Karpas-422 (cell line): Measurements from ENCODE around the gene FUT9. TPM values are rescaled to one million over a fixed set of nuclear protein-coding genes. Genes with fewer than 3 reads are reported as not detected.

Experiments used
- DNase-seq: peaks from one replicate; pipeline ENCODE4 v3.0.0-alpha.2; 2015
- H2AFZ ChIP-seq: fragments of 200-600 bp; sonication (generic); 2 replicates; pipeline ENCODE4 v1.6.1; 2014; ENCODE audit warnings: antibody characterized with exemption, low read length, mixed read lengths
- H3K27ac ChIP-seq: fragments of 200-600 bp; sonication (generic); 2 replicates; pipeline ENCODE4 v1.5.1; 2014; ENCODE audit warnings: mild to moderate bottlenecking, low read length, moderate library complexity
- H3K27me3 ChIP-seq: fragments of 200-600 bp; sonication (generic); 2 replicates; pipeline ENCODE4 v1.6.1; 2014; ENCODE audit warnings: low read length, mixed read lengths
- H3K36me3 ChIP-seq: fragments of 200-600 bp; sonication (generic); 2 replicates; pipeline ENCODE4 v1.6.1; 2014; ENCODE audit warnings: low read length, mixed read lengths; ENCODE audit not compliant: insufficient read depth
- H3K4me1 ChIP-seq: fragments of 200-600 bp; sonication (generic); 2 replicates; pipeline ENCODE4 v1.6.1; 2014; ENCODE audit warnings: mild to moderate bottlenecking, low read length, mixed read lengths
- H3K4me2 ChIP-seq: fragments of 200-600 bp; sonication (generic); 2 replicates; pipeline ENCODE4 v1.6.1; 2014; ENCODE audit warnings: low read length, low read depth, mild to moderate bottlenecking; ENCODE audit not compliant: poor library complexity, severe bottlenecking
- H3K4me3 ChIP-seq: fragments of 200-600 bp; sonication (generic); 2 replicates; pipeline ENCODE4 v1.5.1; 2014; ENCODE audit warnings: mild to moderate bottlenecking, antibody characterized with exemption, low read length, mixed read lengths
- H3K79me2 ChIP-seq: fragments of 200-600 bp; sonication (generic); 2 replicates; pipeline ENCODE4 v1.6.1; 2014; ENCODE audit warnings: mild to moderate bottlenecking, low read length, mixed read lengths
- H3K9ac ChIP-seq: fragments of 200-600 bp; sonication (generic); 2 replicates; pipeline ENCODE4 v1.6.0; 2014; ENCODE audit warnings: low read length
- H3K9me2 ChIP-seq: fragments of 200-600 bp; sonication (generic), shearing (Covaris generic); replicated peaks from 2 replicates; pipeline ENCODE4 v1.6.0; 2014; ENCODE audit warnings: mild to moderate bottlenecking, low read length, moderate library complexity; ENCODE audit not compliant: insufficient read depth
- H3K9me3 ChIP-seq: fragments of 300-700, 200-600 bp; sonication (generic); 2 replicates; pipeline ENCODE4 v1.6.1; 2014; ENCODE audit warnings: low read length, mixed read lengths
- H4K20me1 ChIP-seq: fragments of 200-600 bp; sonication (generic); 2 replicates; pipeline ENCODE4 v1.6.1; 2014; ENCODE audit warnings: mild to moderate bottlenecking, antibody characterized with exemption, low read length, low read depth; ENCODE audit not compliant: insufficient read depth
- total RNA-seq: library from RNA; depleted of rRNA; stranded (reverse); fragments of >200 nt; shearing (Covaris generic); gene quantifications from 2 replicates; pipeline ENCODE4 v1.2.3, GENCODE V29; 2014; ENCODE audit warnings: low replicate concordance

The FUT9 gene
- total RNA-seq, 1 experiment from 2014 or later, result not detected

- Histone ChIP-seq H2AFZ (no peak overlapping the region), H3K36me3 (no peaks in the 10 kb centered on the region), H3K4me1 (no peaks in the 10 kb centered on the region), H3K79me2 (no peaks in the 10 kb centered on the region), H3K4me3 (no peak overlapping the region), H3K9ac (no peak overlapping the region), H4K20me1 (no peaks in the 10 kb centered on the region), H3K9me2 (no peaks in the 10 kb centered on the region), H3K4me2 (no peak overlapping the region), H3K27me3 (no peaks in the 10 kb centered on the region), H3K27ac (no peak overlapping the region), H3K9me3 (no peaks in the 10 kb centered on the region)
- no peak for DNase-seq
Measured at GRCh38 chr6:96002576-96002910, 13.2 kb upstream of the FUT9 start.

GRCh38 chr6:96002912-96003311 is 12.9 kb upstream of the FUT9 start:
- Histone ChIP-seq H3K4me1 (no peaks in the 10 kb centered on the region), H3K4me3 (no peak overlapping the region), H2AFZ (no peak overlapping the region), H3K9me3 (no peaks in the 10 kb centered on the region), H3K79me2 (no peaks in the 10 kb centered on the region), H4K20me1 (no peaks in the 10 kb centered on the region), H3K9ac (no peak overlapping the region), H3K4me2 (no peak overlapping the region), H3K36me3 (no peaks in the 10 kb centered on the region), H3K9me2 (no peaks in the 10 kb centered on the region), H3K27me3 (no peaks in the 10 kb centered on the region), H3K27ac (no peak overlapping the region)
- no peak for DNase-seq

- no peaks in the 10 kb centered on the region for H3K9me2 ChIP-seq
- H2AFZ ChIP-seq, result no peak overlapping the region
- H3K27ac ChIP-seq, result no peak overlapping the region
- no peak overlapping the region for H3K4me3 ChIP-seq
- no peak for DNase-seq
- no peaks in the 10 kb centered on the region for H3K36me3 ChIP-seq
- H4K20me1 ChIP-seq, result no peaks in the 10 kb centered on the region
- H3K9me3 ChIP-seq, result no peaks in the 10 kb centered on the region
- H3K27me3 ChIP-seq, result no peaks in the 10 kb centered on the region
- no peak overlapping the region for H3K9ac ChIP-seq
- no peak overlapping the region for H3K4me2 ChIP-seq
- H3K4me1 ChIP-seq, result no peaks in the 10 kb centered on the region
- H3K79me2 ChIP-seq, result no peaks in the 10 kb centered on the region
Measured at GRCh38 chr6:96007663-96008062, 8.1 kb upstream of the FUT9 start.

- no peaks in the 10 kb centered on the region for H3K36me3 ChIP-seq
Measured at GRCh38 chr6:96013531-96013930, 2.2 kb upstream of the FUT9 start.

GRCh38 chr6:96014846-96015517 is 792 bp upstream of the FUT9 start:
- no peak for DNase-seq
- Histone ChIP-seq H4K20me1 (no peaks in the 10 kb centered on the region), H3K4me1 (no peaks in the 10 kb centered on the region), H3K9me3 (no peaks in the 10 kb centered on the region), H3K27ac (no peak overlapping the region), H3K9ac (no peak overlapping the region), H3K4me2 (no peak overlapping the region), H2AFZ (no peak overlapping the region), H3K4me3 (no peak overlapping the region), H3K79me2 (no peaks in the 10 kb centered on the region), H3K27me3 (no peaks in the 10 kb centered on the region), H3K36me3 (no peaks in the 10 kb centered on the region), H3K9me2 (no peaks in the 10 kb centered on the region)

More at GRCh38 chr6:96013531-96013930, 2.2 kb upstream of the FUT9 start:
- Histone ChIP-seq H3K9me2 (no peaks in the 10 kb centered on the region), H3K4me2 (no peak overlapping the region), H3K4me1 (no peaks in the 10 kb centered on the region), H2AFZ (no peak overlapping the region), H3K9me3 (no peaks in the 10 kb centered on the region), H3K4me3 (no peak overlapping the region), H3K27me3 (no peaks in the 10 kb centered on the region), H3K27ac (no peak overlapping the region), H4K20me1 (no peaks in the 10 kb centered on the region), H3K79me2 (no peaks in the 10 kb centered on the region), H3K9ac (no peak overlapping the region)
- no peak for DNase-seq

- H3K9ac ChIP-seq, result no peak overlapping the region
- no peaks in the 10 kb centered on the region for H3K79me2 ChIP-seq
- no peaks in the 10 kb centered on the region for H3K9me2 ChIP-seq
- H3K27ac ChIP-seq, result no peak overlapping the region
- H3K9me3 ChIP-seq, result no peaks in the 10 kb centered on the region
- no peaks in the 10 kb centered on the region for H3K27me3 ChIP-seq
- no peak overlapping the region for H2AFZ ChIP-seq
- H3K4me2 ChIP-seq, result no peak overlapping the region
- H3K4me1 ChIP-seq, result no peaks in the 10 kb centered on the region
- no peak overlapping the region for H3K4me3 ChIP-seq
- H4K20me1 ChIP-seq, result no peaks in the 10 kb centered on the region
- no peak for DNase-seq
- no peaks in the 10 kb centered on the region for H3K36me3 ChIP-seq
Measured at GRCh38 chr6:96016334-96017069, 728 bp downstream of the FUT9 start.

- no peak overlapping the region for H3K27ac ChIP-seq
- no peak overlapping the region for H3K9ac ChIP-seq
- H3K27me3 ChIP-seq, result no peaks in the 10 kb centered on the region
- no peaks in the 10 kb centered on the region for H3K9me3 ChIP-seq
- no peaks in the 10 kb centered on the region for H3K36me3 ChIP-seq
- H4K20me1 ChIP-seq, result no peaks in the 10 kb centered on the region
- no peak overlapping the region for H2AFZ ChIP-seq
- H3K4me1 ChIP-seq, result no peaks in the 10 kb centered on the region
- H3K4me3 ChIP-seq, result no peak overlapping the region
- no peak for DNase-seq
- no peaks in the 10 kb centered on the region for H3K79me2 ChIP-seq
- H3K4me2 ChIP-seq, result no peak overlapping the region
- no peaks in the 10 kb centered on the region for H3K9me2 ChIP-seq
Measured at GRCh38 chr6:96017070-96017359, 1.2 kb downstream of the FUT9 start.

GRCh38 chr6:96022225-96022624 is 6.5 kb downstream of the FUT9 start:
- no peak overlapping the region for H3K4me2 ChIP-seq
- no peaks in the 10 kb centered on the region for H3K4me1 ChIP-seq
- H3K79me2 ChIP-seq, result no peaks in the 10 kb centered on the region
- DNase-seq, result no peak
- no peak overlapping the region for H2AFZ ChIP-seq
- H3K27me3 ChIP-seq, result no peaks in the 10 kb centered on the region
- no peaks in the 10 kb centered on the region for H4K20me1 ChIP-seq
- no peaks in the 10 kb centered on the region for H3K36me3 ChIP-seq
- no peaks in the 10 kb centered on the region for H3K9me2 ChIP-seq
- H3K27ac ChIP-seq, result no peak overlapping the region
- H3K9ac ChIP-seq, result no peak overlapping the region
- H3K9me3 ChIP-seq, result no peaks in the 10 kb centered on the region
- no peak overlapping the region for H3K4me3 ChIP-seq
